Stimulated activated CD4-positive, alpha-beta T cell treated with anti-CD3 and anti-CD28 coated beads, Interleukin-4, amount 100 ng/mL, for 1 hour (primary cell): ENCODE results near the gene ARHGDIG.

Experiments used
- DNase-seq: peaks from one replicate; pipeline ENCODE4 v3.0.0-alpha.2; 2020

The ARHGDIG gene

DNA sequence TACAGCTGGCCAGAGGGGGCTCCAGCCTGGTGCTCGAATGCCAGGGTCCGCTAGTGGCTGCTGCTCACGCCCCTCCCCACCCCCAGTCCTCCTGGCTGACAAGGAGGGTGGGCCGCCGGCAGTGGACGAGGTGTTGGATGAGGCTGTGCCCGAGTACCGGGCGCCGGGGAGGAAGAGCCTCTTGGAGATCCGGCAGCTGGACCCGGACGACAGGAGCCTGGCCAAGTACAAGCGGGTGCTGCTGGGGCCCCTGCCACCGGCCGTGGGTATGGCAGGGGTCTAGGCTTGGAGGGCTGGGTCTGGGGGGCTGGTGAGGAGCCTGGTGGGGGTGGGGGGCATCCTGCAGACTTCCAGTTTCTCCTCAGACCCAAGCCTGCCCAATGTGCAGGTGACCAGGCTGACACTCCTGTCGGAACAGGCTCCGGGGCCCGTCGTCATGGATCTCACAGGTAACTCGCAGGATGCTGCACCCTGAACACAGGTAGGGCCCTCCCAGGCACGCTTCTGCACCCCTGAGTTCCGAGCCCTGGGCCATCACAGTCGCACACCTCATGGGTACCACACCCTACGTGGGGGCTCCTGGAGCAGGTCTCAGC lies 1.4 kb downstream of the ARHGDIG start:
- DNase-seq, result no peak

DNA sequence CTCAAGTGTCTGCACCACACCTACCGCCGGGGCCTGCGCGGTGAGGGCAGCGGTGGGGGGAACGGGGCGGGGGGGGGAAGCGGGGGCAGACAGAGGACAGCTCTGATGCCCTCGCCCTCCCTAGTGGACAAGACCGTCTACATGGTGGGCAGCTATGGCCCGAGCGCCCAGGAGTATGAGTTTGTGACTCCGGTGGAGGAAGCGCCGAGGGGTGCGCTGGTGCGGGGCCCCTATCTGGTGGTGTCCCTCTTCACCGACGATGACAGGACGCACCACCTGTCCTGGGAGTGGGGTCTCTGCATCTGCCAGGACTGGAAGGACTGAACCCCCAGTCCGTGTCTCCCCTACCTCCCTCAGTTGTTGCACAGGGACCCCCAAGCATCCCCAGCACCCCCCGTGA lies 2.1 kb downstream of the ARHGDIG start:
- DNase-seq, result no peak

- no peak for DNase-seq
Measured at GRCh38 chr16:283033-283805, 2.8 kb downstream of the ARHGDIG start, which contains the start of gene PDIA2. Gene PDIA2 (plus strand): TSS chr16:283164. CDS start chr16:283170, 6 bp downstream.

GRCh38 chr16:284204-285120 lies 4.1 kb downstream of the ARHGDIG start:
- DNase-seq, result no peak

DNA sequence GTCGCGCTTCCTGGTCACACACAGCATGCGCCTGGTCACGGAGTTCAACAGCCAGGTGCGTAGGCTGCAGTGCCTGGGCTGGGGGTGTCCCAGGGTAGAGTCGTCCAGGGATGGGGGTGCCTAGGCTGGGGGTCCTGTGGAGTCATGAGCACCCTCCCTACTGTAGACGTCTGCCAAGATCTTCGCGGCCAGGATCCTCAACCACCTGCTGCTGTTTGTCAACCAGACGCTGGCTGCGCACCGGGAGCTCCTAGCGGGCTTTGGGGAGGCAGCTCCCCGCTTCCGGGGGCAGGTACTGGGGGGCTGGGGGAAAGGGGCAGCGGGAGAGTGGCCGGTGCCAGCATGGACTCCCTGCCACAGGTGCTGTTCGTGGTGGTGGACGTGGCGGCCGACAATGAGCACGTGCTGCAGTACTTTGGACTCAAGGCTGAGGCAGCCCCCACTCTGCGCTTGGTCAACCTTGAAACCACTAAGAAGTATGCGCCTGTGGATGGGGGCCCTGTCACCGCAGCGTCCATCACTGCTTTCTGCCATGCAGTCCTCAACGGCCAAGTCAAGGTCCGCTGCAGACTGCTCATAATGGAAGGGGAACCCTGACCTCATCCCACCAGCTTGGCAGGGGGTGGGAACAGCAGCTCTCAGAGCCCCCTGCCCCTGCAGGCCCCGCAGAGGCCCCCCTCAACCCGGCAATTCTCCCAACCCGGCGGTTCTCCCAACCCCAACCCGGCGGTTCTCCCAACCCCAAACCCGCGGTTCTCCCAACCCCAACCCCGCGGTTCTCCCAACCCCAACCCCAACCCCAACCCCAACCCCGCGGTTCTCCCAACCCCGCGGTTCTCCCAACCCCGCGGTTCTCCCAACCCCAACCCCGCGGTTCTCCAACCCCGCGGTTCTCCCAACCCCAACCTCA lies 5.0 kb downstream of the ARHGDIG start:
- DNase-seq, result no peak

- DNase-seq, result no peak
Measured at GRCh38 chr16:286491-287297, 6.3 kb downstream of the ARHGDIG start.

- no peak for DNase-seq
Measured at GRCh38 chr16:287298-287811, 7.0 kb downstream of the ARHGDIG start.

DNA sequence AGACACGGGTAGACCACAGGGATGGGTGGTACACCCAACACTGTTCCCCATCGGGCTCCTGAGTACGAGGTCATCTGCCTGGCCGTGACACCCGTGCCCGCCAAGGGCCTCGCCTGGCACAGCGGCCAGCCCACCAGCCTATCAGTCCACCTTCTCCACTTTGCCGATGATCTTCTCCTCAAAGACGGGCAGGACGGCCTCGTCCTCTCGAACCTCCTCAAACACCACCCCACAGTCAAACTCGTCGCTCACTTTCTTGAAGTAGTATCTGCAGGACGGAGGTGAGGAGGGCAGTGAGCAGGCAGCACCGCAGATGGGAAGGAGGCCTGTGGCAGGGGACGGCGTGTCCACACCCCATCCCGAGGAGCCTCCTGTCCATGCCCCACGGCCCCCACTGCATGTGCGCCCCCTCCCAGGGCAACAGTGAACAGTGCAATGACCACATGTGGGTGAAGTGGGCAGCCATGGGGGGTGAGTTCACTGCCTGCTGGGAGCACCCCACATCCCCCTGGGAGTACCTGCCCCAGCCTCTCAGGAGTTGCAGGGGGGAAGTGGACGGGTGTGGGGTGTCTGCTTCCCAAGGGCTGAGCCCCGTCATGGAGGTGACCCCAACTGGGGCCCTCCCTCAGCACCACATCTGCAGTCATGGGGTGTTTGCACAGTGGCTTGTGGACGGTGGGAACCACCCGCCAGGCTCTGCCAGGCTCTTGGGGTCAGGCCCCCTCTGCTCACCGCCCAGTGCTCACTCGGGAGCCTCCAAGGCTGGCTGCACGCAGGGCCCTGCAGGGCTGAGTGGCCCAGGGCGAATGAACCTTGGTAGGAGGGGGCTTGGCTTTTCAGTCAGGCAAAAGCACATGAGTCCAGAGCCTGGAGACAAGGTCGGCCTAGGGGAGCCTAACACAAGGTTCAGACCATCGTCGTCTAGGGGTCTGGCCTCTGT lies 7.9 kb downstream of the ARHGDIG start:
- DNase-seq, result no peak

DNA sequence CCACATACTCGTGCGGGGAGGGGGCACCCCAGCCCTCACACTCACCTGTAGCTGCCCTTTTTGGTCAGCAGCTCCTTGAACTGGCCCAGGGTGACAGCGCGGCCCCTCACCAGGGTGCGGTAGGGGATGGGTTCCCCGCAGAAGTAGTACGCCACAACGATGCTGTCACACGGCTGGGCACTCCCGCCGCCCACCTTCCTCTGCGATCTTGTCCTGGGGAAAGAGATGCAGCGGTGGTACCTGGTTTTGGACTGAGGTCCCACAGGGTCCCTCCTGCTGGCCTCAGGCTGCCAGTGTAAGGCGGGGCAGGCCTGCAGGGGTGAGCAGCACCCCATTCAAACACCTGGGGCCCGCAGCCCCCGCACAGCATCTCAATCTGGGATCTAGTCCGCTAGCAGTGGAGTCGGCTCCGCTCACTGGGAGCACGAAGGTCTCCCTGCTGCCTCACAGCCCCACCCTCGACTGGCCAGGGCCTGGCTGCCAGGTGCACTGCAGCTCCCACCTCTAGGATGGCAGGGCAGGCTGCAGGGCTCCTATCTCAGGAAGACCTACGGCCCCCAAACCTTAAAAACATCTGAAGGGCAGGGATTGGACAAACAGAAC lies 9.1 kb downstream of the ARHGDIG start:
- no peak for DNase-seq

DNA sequence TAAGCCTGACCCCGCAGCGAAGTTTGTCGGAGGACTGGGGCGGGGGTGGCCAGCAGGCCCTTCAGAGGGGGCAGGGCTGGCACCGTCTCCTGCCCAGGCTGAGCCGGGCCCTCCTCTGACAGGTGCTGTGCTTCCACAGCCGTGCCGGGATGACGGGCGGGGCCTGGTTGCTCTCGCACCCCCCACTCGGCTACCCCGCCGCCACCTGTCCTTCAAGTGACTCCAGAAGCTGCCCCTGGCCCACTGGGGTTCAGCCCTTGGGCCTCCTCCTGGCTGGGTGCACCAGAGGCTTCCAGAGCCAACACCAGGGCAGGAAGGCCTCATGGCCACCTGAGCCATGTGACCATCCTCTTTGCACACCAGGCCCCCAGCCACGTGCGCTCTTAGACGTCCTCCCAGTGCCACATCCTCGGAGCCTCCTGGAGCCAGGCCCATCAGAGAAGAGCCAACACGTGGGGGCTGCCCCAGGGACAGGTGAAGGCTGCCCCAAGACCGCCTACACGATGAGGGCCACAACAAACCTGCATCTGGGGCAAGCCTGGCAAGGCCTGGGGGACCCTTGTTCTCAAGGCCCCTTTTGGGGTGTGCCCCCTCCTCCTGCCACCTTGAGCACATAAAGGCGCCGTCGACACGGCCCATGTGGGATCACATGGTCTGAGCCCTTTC lies 9.8 kb downstream of the ARHGDIG start:
- DNase-seq, result no peak

DNA sequence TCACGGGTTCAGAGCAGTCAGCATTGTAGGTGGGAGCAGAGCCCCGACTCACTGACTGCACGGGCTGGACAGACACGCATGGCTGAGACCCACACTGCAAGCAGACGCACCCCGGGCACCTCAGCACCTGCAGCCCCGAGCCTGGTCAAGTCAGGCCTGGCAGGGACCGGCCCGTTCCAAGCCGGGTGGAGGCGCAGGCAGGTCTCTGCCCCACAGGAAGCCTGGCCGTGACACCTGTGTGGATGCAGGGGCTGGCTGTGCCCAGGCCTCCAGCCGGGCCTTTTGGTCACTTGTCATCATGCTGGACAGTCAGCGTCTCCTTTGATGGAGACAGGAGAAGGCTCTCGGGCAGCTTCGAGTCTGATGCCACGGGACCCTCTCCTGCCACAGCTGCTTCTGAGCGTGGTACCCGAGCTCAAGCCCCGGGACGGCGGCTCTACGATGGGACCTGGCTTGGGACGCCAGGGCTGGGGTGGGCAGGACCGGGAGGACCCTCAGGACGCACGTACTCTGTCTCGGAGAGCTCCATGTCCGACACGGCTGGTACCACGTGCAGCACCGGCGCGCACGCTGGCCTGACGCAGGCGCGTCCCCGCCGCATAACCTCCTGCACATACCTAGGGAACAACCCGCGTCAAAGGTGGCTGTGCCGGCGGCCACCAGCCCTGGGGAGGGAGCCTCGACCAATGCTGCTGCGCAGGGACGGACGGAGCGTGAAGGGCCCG lies 10.5 kb downstream of the ARHGDIG start:
- DNase-seq, result no peak

GRCh38 chr16:291539-291938 lies 11.1 kb downstream of the ARHGDIG start:
- no peak for DNase-seq

- no peak for DNase-seq
Measured at GRCh38 chr16:293043-293775, 12.8 kb downstream of the ARHGDIG start.

DNA sequence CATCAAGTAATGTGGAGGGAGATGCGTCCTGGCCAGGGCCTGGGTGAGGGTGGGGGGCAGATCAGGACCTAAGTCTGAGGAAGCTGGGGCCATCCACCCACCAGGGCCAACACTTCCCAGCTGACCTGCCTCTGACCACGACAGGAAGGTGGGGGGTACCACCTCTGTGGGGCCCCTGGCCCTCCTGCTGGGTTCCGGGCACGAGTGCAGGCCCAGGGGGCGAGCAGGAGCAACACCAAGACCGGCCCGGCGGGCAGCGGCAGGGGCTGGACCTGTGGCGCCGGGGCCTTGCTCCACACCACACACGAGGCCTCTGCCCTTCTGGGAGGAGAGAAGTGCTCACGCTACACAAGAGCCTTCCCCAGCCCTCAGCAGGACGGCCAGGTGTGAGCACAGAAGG lies 15.9 kb downstream of the ARHGDIG start:
- DNase-seq, result no peak

- DNase-seq, result no peak
Measured at GRCh38 chr16:296806-297510, 16.6 kb downstream of the ARHGDIG start.

- no peak for DNase-seq
Measured at GRCh38 chr16:297832-298231, 17.4 kb downstream of the ARHGDIG start.

DNA sequence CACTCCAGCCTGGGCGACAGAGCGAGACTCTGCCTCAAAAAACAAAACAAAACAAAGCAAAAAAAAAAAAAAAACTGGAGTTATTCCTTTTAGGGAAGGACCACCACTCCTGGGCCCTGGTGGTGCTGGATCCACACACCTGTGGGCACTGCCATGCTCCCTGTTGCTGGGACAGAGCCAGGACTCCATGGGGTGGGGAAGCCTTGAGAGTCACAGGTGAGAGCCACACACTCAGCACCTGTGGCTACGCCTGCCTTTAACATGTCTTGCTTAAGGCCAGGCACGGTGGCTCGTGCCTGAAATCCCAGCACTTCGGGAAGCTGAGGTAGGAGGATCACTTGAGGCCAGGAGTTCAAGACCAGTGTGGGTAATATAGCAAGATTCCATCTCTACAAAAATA lies 20.8 kb downstream of the ARHGDIG start:
- no peak for DNase-seq
